ENCODE data around the gene VPS18. TPM values are rescaled to one million over a fixed set of nuclear protein-coding genes. Genes with fewer than 3 reads are reported as not detected.

VPS18 gene
- total RNA-seq, 1 donor from 2014 or later: 21.3 TPM

DNA sequence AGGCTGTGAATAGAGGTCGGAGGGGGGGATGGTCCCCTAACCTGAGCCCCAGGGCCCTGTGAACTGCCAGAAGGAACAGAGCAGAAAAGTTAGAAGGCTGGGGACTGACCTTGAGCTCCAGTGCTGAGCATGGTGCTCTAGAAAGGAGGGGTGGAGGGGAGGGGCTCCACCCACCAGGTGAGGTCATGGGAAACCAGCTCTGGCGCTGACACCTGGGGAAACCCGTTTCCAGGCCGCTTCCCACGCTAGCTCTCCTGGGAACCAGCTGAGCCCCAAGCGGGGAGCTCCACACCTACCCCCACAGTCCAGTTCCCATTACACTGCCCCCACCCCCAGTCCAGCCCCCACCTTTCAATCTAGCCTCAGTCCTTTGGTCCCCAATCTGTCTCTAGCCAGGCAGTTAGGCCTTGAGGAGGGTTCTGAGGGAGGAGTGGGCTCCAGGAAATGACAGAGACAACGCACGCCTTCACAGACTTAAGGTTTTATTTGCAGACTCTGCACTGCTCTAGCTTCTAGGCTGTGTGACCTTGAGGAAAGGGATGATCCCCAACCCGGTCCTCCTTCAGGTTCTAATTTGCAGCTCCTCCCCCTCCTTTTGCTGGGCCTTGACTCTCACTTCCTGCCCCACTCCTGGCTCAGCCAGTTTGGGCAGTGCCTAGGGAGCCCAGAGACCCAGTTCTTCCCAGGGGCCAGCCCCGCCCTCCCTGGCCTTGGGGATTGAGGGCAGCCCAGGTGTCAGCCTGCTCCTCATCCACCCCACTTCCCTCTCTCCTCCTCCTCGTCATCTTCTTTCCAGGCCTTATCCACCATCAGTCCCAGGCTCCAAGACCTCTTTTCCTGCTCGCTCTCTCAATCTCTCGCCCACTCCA lies 22.3 kb upstream of the VPS18 start:
- no peak overlapping the region for H3K4me3 ChIP-seq
- DNase-seq: no peak
- peaks cover 40% of the 10 kb centered on the region for H3K27me3 ChIP-seq (ENCODE audit: low read depth)
- no peaks in the 10 kb centered on the region for H3K36me3 ChIP-seq
- H3K4me1 ChIP-seq: peaks cover 14% of the 10 kb centered on the region
- H3K9me3 ChIP-seq (replicated peaks): no peaks in the 10 kb centered on the region
- no peak overlapping the region for H3K27ac ChIP-seq (replicated peaks)
- TF ChIP-seq, protein P1, sequence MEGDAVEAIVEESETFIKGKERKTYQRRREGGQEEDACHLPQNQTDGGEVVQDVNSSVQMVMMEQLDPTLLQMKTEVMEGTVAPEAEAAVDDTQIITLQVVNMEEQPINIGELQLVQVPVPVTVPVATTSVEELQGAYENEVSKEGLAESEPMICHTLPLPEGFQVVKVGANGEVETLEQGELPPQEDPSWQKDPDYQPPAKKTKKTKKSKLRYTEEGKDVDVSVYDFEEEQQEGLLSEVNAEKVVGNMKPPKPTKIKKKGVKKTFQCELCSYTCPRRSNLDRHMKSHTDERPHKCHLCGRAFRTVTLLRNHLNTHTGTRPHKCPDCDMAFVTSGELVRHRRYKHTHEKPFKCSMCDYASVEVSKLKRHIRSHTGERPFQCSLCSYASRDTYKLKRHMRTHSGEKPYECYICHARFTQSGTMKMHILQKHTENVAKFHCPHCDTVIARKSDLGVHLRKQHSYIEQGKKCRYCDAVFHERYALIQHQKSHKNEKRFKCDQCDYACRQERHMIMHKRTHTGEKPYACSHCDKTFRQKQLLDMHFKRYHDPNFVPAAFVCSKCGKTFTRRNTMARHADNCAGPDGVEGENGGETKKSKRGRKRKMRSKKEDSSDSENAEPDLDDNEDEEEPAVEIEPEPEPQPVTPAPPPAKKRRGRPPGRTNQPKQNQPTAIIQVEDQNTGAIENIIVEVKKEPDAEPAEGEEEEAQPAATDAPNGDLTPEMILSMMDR (IDR thresholded peaks at IDR 0.05; ENCODE audit: borderline replicate concordance): no peak
- intact Hi-C loops (cut with micrococcal nuclease): no loop called here

DNA sequence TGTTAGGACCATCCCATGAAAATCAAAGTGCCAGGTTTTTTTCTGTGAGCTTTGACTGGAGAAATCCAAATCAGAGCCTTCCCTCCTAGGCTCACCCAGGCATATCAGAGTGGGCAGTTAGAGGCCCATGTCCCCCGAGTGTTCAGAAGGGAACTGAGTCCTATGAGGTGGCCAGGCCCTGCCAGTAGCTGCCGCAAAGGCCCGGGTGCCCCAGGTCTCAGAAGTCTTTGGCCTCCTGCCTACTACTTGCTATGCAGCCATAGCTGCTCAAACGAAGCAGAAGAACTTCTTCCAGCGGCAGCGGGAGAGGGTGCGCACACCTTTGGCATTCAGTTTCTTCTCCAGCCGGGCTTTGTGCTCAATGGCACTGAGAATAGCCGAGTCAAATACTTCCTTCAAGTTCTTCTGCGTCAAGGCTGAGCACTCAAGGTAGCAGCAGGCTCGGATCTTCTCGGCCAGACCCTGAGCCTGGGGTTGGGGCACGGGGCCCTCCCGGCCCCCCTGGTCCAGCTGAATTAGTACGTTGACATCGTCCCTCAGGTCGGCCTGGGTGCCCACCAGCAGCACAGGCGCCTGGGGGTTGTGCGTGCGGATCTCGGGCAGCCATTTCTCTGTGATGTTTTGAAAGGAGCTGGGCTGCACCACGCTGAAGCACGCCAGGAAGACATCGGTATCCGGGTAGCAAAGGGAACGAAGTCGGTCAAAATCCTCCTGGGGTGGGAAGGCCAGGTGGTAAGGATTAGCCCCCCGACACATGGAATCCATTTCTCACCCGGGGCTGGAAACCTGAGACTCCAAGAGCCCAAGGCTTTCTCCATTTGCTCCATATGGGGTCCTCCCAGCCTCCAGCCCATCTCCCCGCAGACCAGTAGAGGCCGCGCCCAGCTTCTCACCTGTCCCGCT lies 21.2 kb upstream of the VPS18 start:
- Histone ChIP-seq H3K4me3 (peak overlapping the region; percentile 71), H3K27me3 (ENCODE audit: low read depth) (peaks cover 37% of the 10 kb centered on the region), H3K4me1 (peaks cover 14% of the 10 kb centered on the region), H3K36me3 (no peaks in the 10 kb centered on the region), H3K9me3 (replicated peaks) (no peaks in the 10 kb centered on the region), H3K27ac (replicated peaks) (no peak overlapping the region)
- intact Hi-C loops (cut with micrococcal nuclease): no loop called here
- TF ChIP-seq, protein P1 (IDR thresholded peaks at IDR 0.05; ENCODE audit: borderline replicate concordance): no peak
- DNase-seq: no peak

DNA sequence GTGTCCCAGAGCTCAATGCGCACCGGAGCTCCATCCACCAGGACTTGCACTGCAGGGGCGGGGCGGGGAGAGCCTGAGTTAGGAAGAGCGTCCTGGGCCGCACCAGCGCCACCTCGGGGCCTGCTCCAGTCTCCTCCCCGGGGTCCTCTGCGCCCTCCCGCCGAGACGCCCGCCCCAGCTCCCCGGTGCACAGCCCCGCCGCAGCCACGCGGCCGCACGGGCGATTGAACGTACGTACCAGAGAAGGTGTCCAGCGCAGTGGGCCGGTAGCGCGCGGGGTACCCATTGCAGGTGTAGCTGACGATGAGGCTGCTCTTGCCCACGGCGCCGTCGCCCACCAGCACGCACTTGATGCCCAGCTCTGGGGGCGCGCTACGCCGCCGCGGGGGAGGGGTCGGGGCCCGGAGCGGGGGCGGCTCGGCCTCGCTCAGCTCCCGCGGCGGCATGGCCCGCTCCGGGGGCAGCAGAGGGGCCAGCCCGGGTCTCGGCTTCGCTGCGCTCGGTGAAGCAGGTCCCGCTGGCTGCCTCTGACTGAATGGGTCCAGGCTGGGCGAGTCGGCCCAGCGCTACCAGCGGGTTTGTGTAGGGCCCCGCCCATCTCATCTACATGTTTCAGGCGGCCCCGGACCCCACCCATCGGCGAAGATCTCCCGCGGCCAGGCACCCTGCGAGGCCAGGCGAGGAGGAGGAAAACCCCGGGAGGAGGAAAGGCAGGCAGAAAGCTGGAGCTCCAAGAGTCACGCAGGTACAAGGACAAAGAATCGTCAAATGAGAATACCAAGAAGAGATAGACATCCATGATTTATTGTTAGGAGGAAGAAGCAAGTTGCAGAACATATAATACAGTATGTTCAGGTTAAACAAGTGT lies 20.3 kb upstream of the VPS18 start, which contains the start of gene RHOV:
RHOV (minus strand) TSS at position 541 of the 868 bp plus-strand sequence; CDS start at position 446, 95 bp downstream.
- DNase-seq: peak; percentile 38
- TF ChIP-seq, protein P1 (IDR thresholded peaks at IDR 0.05; ENCODE audit: borderline replicate concordance): peak; percentile 42

DNA sequence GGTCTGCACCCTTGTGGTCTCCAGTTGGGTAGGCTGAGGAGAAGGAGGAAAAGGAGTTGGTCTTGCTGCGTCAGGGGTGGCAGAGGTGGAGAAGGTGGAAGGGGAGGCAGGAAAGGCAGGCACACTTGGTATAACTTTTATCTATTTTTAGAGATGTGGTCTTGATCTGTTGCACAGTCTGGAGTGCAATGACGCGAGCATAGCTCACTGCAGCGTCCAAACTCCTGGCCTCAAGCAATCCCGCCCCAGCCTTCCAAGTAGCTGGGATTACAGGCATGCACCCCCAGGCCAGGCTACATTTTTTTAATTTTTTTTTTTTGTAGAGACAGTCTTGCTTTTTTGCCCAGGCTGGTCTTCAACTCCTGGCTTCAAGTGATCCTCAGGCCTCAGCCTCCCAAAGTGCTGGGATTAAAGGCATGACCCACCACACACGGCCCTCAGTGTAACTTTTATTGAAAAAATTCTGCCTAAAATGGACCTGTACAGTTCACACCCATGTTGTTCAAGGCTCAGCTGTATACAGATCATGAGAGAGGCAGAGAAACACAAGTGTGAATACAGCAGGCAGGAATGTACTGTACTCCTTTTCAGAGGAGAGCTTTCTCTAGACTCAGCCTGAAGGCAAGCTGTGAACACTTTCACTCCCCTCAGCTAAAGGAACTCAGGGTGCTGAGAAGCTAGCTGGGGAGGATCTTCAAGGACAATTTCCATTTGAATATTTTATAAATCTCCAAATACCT lies 18.1 kb upstream of the VPS18 start:
- Histone ChIP-seq H3K9me3 (replicated peaks) (no peaks in the 10 kb centered on the region), H3K27me3 (ENCODE audit: low read depth) (peaks cover 36% of the 10 kb centered on the region), H3K4me1 (peaks cover 14% of the 10 kb centered on the region), H3K36me3 (no peaks in the 10 kb centered on the region), H3K4me3 (no peak overlapping the region), H3K27ac (replicated peaks) (no peak overlapping the region)
- DNase-seq: no peak
- TF ChIP-seq, protein P1 (IDR thresholded peaks at IDR 0.05; ENCODE audit: borderline replicate concordance): no peak
- intact Hi-C loops (cut with micrococcal nuclease): no loop called here

More for the DNA sequence above, 20.3 kb upstream of the VPS18 start, which contains the start of gene RHOV:
- H3K27ac ChIP-seq (replicated peaks): no peak within 1 kb of the TSS
- H3K4me3 ChIP-seq: peak within 1 kb of the TSS; percentile 71
- peaks cover 14% of the 10 kb centered on the region for H3K4me1 ChIP-seq
- intact Hi-C loops (cut with micrococcal nuclease): no loop called here
- H3K9me3 ChIP-seq (replicated peaks): no peaks in the 10 kb centered on the region
- no peaks in the 10 kb centered on the region for H3K36me3 ChIP-seq
- H3K27me3 ChIP-seq (ENCODE audit: low read depth): peaks cover 37% of the 10 kb centered on the region

Measured in left ventricle myocardium inferior (tissue), 1 donor.